ENCODE data around the gene PTPN14. TPM values are rescaled to one million over a fixed set of nuclear protein-coding genes. Genes with fewer than 3 reads are reported as not detected.

The PTPN14 gene
- polyA plus RNA-seq, 1 donor from 2014 or later: 0.07 TPM

DNA sequence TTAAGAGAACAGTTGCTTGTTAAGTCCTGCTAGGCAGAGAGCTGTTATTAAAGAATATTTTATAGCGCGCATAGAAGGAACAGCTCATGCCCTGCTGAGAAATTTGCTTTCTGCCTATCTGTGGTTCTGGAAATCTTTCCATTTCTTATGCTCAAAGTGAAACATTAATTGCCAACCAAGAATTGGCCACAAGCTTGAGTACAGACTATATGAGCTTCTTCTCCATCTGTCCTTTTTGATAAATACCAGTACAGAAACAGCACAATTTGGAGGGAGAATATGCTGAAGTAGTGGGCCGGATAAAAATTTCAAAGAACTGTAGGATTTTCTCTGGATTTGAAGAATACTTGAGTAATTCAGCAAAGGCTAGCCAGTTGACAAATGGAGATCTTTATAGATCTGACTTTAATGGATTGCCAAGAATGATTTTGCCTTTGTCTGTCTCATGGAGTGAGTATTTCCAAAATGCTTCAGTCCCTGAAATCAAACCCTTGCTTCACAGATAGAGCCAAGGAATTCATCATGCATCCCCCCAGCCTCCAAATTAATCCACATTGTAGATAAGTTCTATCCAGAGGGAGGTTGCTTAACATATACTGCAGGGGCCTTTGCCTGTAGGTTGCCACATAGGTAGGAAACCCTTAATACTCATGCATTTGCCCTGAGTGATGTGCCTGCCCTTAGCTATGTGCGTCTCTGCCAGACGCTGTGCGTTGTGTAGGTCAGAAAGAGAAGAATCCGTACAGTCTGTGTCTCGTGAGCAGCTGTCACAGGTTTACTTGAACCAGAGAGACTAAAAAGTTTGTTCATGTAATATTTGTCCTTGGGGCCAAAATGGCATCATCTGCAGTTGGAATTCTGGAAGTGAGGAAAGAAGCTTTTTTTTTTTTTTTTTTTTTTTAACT lies 226.3 kb downstream of the PTPN14 start:
- Histone ChIP-seq H3K4me3 (ENCODE audit: low read length) (no peak overlapping the region), H2AFZ (ENCODE audit: low read depth, low read length) (no peak overlapping the region), H3K4me2 (ENCODE audit: low read length) (no peak overlapping the region), H3K27me3 (ENCODE audit: insufficient read depth, low read depth, low read length) (no peaks in the 10 kb centered on the region), H3K27ac (ENCODE audit: low read length) (no peak overlapping the region), H3K79me2 (replicated peaks; ENCODE audit: insufficient read depth, low read length) (no peaks in the 10 kb centered on the region), H3F3A (ENCODE audit: insufficient read depth, low read length, poor library complexity, severe bottlenecking) (no peaks in the 10 kb centered on the region), H4K20me1 (ENCODE audit: insufficient read depth) (no peaks in the 10 kb centered on the region), H3K9ac (ENCODE audit: low read length) (no peak overlapping the region), H3K36me3 (ENCODE audit: insufficient read depth, low read length) (no peaks in the 10 kb centered on the region), H3K9me2 (ENCODE audit: insufficient read depth, low read length) (no peaks in the 10 kb centered on the region), H3K9me3 (ENCODE audit: low read length) (no peaks in the 10 kb centered on the region)
- TF ChIP-seq, protein P1, sequence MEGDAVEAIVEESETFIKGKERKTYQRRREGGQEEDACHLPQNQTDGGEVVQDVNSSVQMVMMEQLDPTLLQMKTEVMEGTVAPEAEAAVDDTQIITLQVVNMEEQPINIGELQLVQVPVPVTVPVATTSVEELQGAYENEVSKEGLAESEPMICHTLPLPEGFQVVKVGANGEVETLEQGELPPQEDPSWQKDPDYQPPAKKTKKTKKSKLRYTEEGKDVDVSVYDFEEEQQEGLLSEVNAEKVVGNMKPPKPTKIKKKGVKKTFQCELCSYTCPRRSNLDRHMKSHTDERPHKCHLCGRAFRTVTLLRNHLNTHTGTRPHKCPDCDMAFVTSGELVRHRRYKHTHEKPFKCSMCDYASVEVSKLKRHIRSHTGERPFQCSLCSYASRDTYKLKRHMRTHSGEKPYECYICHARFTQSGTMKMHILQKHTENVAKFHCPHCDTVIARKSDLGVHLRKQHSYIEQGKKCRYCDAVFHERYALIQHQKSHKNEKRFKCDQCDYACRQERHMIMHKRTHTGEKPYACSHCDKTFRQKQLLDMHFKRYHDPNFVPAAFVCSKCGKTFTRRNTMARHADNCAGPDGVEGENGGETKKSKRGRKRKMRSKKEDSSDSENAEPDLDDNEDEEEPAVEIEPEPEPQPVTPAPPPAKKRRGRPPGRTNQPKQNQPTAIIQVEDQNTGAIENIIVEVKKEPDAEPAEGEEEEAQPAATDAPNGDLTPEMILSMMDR (IDR thresholded peaks at IDR 0.05; ENCODE audit: poor library complexity, severe bottlenecking): no peak
- TF ChIP-seq SMC3 (conservative IDR thresholded peaks at IDR 0.05; ENCODE audit: poor library complexity): no peak
- TF ChIP-seq TAF1 (IDR thresholded peaks at IDR 0.05; ENCODE audit: low read depth): no peak
- TF ChIP-seq EZH2 (IDR thresholded peaks at IDR 0.05; ENCODE audit: borderline replicate concordance, insufficient read depth, low read length, poor library complexity, severe bottlenecking): no peak

DNA sequence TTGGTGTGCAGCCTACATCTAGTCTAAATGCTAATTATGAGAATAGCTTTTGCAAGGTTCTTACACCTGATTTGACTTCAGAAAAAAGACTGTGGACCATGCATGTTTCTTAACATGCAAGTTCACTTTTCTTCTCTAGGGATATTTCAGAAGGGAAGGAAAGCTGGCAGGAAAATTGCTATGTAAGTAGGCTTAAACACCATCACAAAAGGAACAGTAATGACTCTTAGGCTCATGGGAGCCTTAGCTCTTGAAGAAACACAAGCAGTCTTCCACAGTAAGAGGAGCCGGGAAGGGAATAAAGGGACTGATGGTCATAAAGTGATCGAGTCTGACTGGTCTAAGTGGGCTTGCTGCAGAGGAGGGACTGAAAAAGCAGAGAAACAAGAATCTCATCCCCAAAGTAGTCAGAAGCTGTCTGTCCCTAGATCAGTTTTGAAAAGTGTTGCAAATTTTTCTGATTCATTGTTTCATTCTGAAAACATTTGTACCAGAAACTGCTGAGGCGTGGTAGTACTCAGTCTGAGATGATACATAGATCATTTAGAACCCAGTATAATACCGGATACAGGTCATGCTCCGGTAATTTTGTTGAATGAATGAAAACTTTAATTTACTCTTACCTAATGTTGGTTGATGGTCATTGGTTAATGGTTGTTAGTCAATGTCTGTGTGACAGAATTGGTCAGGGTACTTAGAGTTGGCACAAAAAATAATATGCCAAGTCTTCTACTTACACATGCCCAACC lies 229.5 kb downstream of the PTPN14 start:
- Histone ChIP-seq H3K9ac (ENCODE audit: low read length) (peak overlapping the region; percentile 0), H3F3A (ENCODE audit: insufficient read depth, low read length, poor library complexity, severe bottlenecking) (no peaks in the 10 kb centered on the region), H2AFZ (ENCODE audit: low read depth, low read length) (no peak overlapping the region), H3K9me3 (ENCODE audit: low read length) (no peaks in the 10 kb centered on the region), H4K20me1 (ENCODE audit: insufficient read depth) (no peaks in the 10 kb centered on the region), H3K4me3 (ENCODE audit: low read length) (peak overlapping the region; percentile 46), H3K79me2 (replicated peaks; ENCODE audit: insufficient read depth, low read length) (no peaks in the 10 kb centered on the region), H3K4me2 (ENCODE audit: low read length) (peak overlapping the region; percentile 20), H3K9me2 (ENCODE audit: insufficient read depth, low read length) (no peaks in the 10 kb centered on the region), H3K27me3 (ENCODE audit: insufficient read depth, low read depth, low read length) (no peaks in the 10 kb centered on the region), H3K36me3 (ENCODE audit: insufficient read depth, low read length) (no peaks in the 10 kb centered on the region), H3K27ac (ENCODE audit: low read length) (peak overlapping the region; percentile 51)
- TF ChIP-seq SMC3 (conservative IDR thresholded peaks at IDR 0.05; ENCODE audit: poor library complexity): no peak
- peak; percentile 48 for TF ChIP-seq MXI1 (conservative IDR thresholded peaks at IDR 0.05; ENCODE audit: poor library complexity, severe bottlenecking)
- no peak for TF ChIP-seq EZH2 (IDR thresholded peaks at IDR 0.05; ENCODE audit: borderline replicate concordance, insufficient read depth, low read length, poor library complexity, severe bottlenecking)
- TF ChIP-seq, protein P2, sequence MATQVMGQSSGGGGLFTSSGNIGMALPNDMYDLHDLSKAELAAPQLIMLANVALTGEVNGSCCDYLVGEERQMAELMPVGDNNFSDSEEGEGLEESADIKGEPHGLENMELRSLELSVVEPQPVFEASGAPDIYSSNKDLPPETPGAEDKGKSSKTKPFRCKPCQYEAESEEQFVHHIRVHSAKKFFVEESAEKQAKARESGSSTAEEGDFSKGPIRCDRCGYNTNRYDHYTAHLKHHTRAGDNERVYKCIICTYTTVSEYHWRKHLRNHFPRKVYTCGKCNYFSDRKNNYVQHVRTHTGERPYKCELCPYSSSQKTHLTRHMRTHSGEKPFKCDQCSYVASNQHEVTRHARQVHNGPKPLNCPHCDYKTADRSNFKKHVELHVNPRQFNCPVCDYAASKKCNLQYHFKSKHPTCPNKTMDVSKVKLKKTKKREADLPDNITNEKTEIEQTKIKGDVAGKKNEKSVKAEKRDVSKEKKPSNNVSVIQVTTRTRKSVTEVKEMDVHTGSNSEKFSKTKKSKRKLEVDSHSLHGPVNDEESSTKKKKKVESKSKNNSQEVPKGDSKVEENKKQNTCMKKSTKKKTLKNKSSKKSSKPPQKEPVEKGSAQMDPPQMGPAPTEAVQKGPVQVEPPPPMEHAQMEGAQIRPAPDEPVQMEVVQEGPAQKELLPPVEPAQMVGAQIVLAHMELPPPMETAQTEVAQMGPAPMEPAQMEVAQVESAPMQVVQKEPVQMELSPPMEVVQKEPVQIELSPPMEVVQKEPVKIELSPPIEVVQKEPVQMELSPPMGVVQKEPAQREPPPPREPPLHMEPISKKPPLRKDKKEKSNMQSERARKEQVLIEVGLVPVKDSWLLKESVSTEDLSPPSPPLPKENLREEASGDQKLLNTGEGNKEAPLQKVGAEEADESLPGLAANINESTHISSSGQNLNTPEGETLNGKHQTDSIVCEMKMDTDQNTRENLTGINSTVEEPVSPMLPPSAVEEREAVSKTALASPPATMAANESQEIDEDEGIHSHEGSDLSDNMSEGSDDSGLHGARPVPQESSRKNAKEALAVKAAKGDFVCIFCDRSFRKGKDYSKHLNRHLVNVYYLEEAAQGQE (IDR thresholded peaks at IDR 0.05; ENCODE audit: borderline replicate concordance): peak; percentile 94
- TF ChIP-seq TAF1 (IDR thresholded peaks at IDR 0.05; ENCODE audit: low read depth): no peak
- TF ChIP-seq EP300 (conservative IDR thresholded peaks at IDR 0.05; ENCODE audit: poor library complexity, severe bottlenecking): peak; percentile 72
- peak; percentile 13 for TF ChIP-seq RAD21 (conservative IDR thresholded peaks at IDR 0.05)
- TF ChIP-seq POLR2AphosphoS5 (IDR thresholded peaks at IDR 0.05): peak; percentile 78
- TF ChIP-seq, protein P1 (IDR thresholded peaks at IDR 0.05; ENCODE audit: poor library complexity, severe bottlenecking): no peak

Data from neural cell (in vitro differentiated cells).